ENCODE measurements around the gene PPP2R5C.

PPP2R5C gene

GRCh38 chr14:101954501-101954900, 193.0 kb downstream of the PPP2R5C start:
- Histone ChIP-seq H3K4me3 (ENCODE audit: low read depth, low read length) (no peak overlapping the region), H3K9me3 (ENCODE audit: control insufficient read depth, insufficient read depth, low read depth, low read length) (no peaks in the 10 kb centered on the region), H3K4me1 (ENCODE audit: control insufficient read depth, insufficient read depth, low read length) (no peaks in the 10 kb centered on the region), H3K36me3 (ENCODE audit: control insufficient read depth in 2 of 2, insufficient read depth in 1 of 2, low read length in 2 of 2) (no peaks in the 10 kb centered on the region), H3K27ac (ENCODE audit: extremely low read depth, low read depth, low read length) (no peak overlapping the region)
- no peak for TF ChIP-seq ZBTB7A (tag by site-specific recombination; IDR thresholded peaks at IDR 0.05; ENCODE audit: low read depth)
- TF ChIP-seq RBAK (tag by site-specific recombination; IDR thresholded peaks at IDR 0.05): no peak
- no peak for TF ChIP-seq ZNF146 (tag by site-specific recombination; IDR thresholded peaks at IDR 0.05)
- no peak for TF ChIP-seq ZNF621 (tag by site-specific recombination; IDR thresholded peaks at IDR 0.05)
- no peak for TF ChIP-seq ZBTB10 (tag by site-specific recombination; IDR thresholded peaks at IDR 0.05)
- no peak for TF ChIP-seq ZNF121 (tag by site-specific recombination; IDR thresholded peaks at IDR 0.05)
- TF ChIP-seq ZBTB49 (tag by site-specific recombination; IDR thresholded peaks at IDR 0.05; ENCODE audit: low read depth): no peak
- no peak for TF ChIP-seq GLI4 (tag by site-specific recombination; IDR thresholded peaks at IDR 0.05)
- TF ChIP-seq ZBTB48 (tag by site-specific recombination; IDR thresholded peaks at IDR 0.05): no peak
- no peak for TF ChIP-seq HOXD13 (CRISPR knock-in tag; IDR thresholded peaks at IDR 0.05; ENCODE audit: borderline replicate concordance)
- TF ChIP-seq, protein P1, sequence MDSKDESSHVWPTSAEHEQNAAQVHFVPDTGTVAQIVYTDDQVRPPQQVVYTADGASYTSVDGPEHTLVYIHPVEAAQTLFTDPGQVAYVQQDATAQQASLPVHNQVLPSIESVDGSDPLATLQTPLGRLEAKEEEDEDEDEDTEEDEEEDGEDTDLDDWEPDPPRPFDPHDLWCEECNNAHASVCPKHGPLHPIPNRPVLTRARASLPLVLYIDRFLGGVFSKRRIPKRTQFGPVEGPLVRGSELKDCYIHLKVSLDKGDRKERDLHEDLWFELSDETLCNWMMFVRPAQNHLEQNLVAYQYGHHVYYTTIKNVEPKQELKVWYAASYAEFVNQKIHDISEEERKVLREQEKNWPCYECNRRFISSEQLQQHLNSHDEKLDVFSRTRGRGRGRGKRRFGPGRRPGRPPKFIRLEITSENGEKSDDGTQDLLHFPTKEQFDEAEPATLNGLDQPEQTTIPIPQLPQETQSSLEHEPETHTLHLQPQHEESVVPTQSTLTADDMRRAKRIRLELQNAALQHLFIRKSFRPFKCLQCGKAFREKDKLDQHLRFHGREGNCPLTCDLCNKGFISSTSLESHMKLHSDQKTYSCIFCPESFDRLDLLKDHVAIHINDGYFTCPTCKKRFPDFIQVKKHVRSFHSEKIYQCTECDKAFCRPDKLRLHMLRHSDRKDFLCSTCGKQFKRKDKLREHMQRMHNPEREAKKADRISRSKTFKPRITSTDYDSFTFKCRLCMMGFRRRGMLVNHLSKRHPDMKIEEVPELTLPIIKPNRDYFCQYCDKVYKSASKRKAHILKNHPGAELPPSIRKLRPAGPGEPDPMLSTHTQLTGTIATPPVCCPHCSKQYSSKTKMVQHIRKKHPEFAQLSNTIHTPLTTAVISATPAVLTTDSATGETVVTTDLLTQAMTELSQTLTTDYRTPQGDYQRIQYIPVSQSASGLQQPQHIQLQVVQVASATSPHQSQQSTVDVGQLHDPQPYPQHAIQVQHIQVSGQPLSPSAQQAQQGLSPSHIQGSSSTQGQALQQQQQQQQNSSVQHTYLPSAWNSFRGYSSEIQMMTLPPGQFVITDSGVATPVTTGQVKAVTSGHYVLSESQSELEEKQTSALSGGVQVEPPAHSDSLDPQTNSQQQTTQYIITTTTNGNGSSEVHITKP (tag by site-specific recombination; IDR thresholded peaks at IDR 0.05): no peak
- no peak for TF ChIP-seq ZNF184 (tag by site-specific recombination; IDR thresholded peaks at IDR 0.05)
- TF ChIP-seq ZNF837 (tag by site-specific recombination; IDR thresholded peaks at IDR 0.05): no peak
- no peak for TF ChIP-seq ZNF354C (tag by site-specific recombination; IDR thresholded peaks at IDR 0.05; ENCODE audit: borderline replicate concordance, low read depth)
- no peak for TF ChIP-seq ZNF114 (tag by site-specific recombination; IDR thresholded peaks at IDR 0.05)
- no peak for TF ChIP-seq TSHZ1 (tag by site-specific recombination; IDR thresholded peaks at IDR 0.05; ENCODE audit: borderline replicate concordance)
- TF ChIP-seq ZNF2 (tag by site-specific recombination; IDR thresholded peaks at IDR 0.05): no peak
- no peak for TF ChIP-seq ZNF660 (tag by site-specific recombination; IDR thresholded peaks at IDR 0.05)
- TF ChIP-seq, protein P2, sequence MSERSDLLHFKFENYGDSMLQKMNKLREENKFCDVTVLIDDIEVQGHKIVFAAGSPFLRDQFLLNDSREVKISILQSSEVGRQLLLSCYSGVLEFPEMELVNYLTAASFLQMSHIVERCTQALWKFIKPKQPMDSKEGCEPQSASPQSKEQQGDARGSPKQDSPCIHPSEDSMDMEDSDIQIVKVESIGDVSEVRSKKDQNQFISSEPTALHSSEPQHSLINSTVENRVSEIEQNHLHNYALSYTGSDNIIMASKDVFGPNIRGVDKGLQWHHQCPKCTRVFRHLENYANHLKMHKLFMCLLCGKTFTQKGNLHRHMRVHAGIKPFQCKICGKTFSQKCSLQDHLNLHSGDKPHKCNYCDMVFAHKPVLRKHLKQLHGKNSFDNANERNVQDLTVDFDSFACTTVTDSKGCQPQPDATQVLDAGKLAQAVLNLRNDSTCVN (tag by site-specific recombination; optimal IDR thresholded peaks at IDR 0.05): no peak
- no peak for TF ChIP-seq ZBTB17 (tag by site-specific recombination; IDR thresholded peaks at IDR 0.05)
- ChIA-PET POLR2A (no interaction called here), CTCF (no interaction called here)

Data from HEK293 (cell line).